Activated CD4-positive, CD25-positive, alpha-beta regulatory T cell treated with anti-CD3 and anti-CD28 coated beads, Interleukin-2, amount 50 U/mL, for 72 hours (primary cell): ENCODE results near the gene TRDN.
"Not testable (repeated sequence)": the region's sequence is repeated elsewhere in the genome, so short reads cannot be mapped to it uniquely, and the experiment has no call there.

Experiments used
- DNase-seq: peaks from one replicate; pipeline ENCODE4 v3.0.0; 2021

TRDN gene

DNA sequence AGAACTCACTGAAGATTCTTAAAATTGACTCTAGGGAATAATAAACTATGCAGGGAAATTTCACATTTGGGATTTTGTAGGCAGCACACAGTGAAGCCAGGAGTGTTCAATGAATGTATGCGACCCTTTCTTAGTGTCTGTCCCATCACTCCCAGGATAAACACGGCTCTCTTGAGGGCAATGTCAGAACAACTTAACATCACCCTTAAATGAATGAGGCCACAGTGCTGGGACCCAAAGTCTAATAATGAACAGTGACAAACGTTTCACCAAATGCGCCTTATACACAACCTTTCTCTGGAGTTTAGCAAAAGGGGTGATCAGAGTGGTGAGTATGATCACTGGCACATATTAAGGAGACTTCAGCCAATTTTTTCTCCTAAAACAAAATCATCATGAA, 403.4 kb downstream of the TRDN start:
- no peak for DNase-seq

DNA sequence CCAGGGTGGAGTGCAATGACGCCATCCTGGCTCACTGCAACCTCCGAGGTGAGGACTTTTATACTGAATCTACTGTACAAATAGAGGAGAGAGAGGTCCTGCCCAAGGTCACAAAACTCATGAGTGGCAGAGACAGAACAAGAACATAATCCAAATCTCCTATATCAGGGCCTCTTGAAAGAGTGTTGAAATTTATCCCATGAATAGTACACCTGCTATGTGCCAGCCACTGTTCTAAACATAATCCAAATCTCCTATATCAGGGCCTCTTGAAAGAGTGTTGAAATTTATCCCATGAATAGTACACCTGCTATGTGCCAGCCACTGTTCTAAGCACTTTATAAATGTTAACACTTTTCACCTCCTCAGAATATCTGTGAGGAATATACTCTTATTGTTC, 409.0 kb downstream of the TRDN start:
- not testable (repeated sequence) for DNase-seq

GRCh38 chr6:123226398-123226797, 410.4 kb downstream of the TRDN start:
- DNase-seq = no peak

GRCh38 chr6:123224077-123224476, 412.7 kb downstream of the TRDN start:
- no peak for DNase-seq

DNA sequence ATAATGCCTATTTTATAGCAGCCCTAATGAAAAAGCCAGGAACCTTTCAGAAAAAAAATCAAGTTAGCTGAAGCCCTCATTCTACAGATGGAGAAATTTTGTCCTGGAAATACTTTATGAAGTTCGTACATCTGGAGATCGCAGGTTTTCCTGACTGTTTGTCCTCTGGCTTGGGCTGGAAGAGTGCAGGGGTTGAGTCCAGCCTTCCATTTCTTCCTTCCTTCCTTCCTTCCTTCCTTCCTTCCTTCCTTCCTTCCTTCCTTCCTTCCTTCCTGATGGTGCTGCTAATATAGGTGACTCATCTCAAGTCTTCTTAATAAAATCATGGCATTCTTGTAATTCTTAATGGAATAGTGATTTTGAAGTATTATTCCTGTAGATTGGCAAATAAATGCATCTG, 413.3 kb downstream of the TRDN start:
- DNase-seq = no peak

DNA sequence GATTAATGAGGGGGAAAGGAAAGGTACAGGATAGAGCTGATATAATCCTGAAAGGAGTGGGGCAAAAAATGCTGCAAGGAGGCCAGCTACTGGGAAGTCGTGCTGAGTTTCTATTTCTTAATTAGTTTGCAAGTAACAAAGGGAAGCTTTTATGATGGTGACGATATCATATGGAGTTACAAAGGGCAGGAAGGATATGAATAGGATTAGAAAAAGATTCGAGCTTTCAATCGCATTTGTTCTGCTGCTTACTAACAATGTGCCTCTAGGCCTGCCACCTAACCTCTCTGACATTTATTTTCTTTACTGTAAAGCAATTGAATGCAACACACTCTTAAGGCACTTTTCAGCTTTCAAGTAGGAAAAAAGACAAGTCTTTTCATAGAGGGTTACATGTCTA, 421.5 kb downstream of the TRDN start:
- no peak for DNase-seq

- no peak for DNase-seq
Measured at GRCh38 chr6:123214433-123214832, 422.3 kb downstream of the TRDN start.

DNA sequence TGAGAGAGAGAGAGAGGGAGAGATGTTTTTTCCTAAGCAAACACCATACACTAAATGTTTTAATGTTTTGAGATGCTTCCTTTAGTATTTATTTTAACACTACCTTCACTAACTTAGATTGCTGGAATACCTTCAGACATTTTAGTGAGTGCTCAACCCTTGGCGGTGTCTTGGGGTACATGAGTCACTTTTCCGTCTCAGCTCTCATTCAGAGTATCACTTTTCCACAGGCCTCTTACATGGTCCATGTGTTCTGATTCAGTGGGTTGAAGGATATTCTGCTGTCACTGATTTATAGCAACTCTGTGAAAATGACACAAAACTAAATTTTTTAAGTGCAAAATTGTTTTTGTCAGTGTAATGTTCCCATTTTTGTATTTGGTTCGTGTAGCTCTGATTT, 422.8 kb downstream of the TRDN start:
- no peak for DNase-seq

- no peak for DNase-seq
Measured at GRCh38 chr6:123211777-123212545, 424.8 kb downstream of the TRDN start.

GRCh38 chr6:123210645-123211044, 426.1 kb downstream of the TRDN start:
- no peak for DNase-seq

DNA sequence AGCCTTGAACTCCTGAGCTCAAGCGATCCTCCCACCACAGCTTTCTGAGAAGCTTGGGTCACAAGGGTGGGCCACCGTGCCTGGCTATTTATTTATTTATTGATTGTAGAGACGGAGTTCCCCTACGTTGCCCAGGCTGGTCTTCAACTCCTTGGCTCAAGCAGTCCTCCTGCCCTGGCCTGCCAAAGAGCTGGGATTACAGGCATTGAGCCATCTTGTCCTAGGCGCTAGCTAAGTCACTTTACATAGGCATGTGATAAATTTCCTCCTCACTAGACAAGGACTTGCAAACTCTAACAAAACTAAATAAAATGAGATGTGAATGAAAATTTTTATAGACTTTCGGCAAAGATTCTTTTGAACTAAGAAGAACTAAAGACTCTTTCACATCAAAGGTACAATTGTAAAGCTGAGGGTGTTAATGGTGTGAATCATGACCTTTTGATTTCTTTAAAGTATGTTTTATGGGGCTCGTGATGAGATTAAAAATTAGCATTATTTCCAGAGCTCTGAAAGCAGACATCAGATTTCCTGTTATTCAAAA, 428.7 kb downstream of the TRDN start:
- no peak for DNase-seq

DNA sequence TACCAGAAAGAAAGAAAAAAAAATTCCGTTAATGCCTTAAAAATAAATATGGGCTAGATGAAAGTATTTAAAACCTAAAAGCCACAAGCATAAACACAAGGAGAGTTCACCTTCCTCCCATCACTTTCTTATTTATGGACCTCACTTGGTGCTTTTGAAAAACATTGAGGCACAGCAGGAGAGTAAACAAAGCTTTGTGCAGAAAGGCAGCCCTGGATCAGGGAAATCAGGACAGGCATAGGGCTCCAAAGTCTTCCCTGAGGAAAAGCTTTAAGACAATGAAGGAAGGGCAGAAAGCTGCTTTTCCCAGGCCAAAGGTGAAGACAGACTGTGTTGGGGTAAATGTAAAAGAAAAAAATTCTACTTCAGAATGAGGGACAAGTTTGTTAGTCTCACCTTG, 432.8 kb downstream of the TRDN start:
- DNase-seq = no peak

DNA sequence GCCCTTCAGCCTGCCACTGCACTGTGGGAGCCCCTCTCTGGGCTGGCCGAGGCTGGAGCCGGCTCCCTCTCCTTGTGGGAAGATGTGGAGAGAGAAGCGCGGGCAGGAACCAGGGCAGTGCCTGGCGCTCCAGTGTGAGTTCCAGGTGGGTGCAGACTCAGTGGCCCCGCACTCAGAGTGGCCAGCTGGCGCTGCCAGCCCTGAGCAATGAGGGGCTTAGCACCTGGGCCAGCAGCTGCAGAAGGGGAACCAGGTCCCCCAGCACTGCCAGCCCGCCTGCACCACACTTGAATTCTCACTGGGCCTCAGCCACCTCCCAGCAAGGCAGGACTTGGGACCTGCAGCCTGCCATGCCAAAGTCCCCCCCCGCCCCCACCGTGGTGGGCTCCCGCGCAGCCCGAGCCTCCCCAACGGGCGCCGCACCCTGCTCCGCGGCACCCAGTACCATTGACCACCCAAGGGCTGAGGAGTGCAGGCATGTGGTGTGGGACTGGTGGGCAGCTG, 434.8 kb downstream of the TRDN start:
- DNase-seq = no peak

GRCh38 chr6:123193298-123193697, 443.5 kb downstream of the TRDN start:
- no peak for DNase-seq

- DNase-seq = no peak
Measured at GRCh38 chr6:123189816-123190215, 446.9 kb downstream of the TRDN start.

DNA sequence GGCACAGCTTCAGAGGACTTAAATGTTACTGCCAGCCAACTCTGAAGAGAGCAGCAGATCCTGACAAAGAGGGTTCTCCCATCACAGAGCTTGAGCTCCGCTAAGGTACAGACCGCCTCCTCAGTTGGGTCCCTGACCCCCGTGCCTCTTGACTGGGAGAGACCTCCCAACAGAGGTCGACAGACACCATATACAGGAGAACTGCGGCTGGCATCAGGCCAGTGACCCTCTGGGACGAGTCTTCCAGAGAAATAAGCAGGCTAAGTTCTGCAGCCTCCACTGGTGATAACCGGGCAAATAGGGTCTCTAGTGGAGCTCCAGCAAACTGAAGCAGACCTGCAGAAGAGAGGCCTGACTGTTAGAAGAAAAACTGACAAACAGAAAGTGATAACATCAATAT, 453.8 kb downstream of the TRDN start:
- DNase-seq = no peak

- DNase-seq = no peak
Measured at GRCh38 chr6:123176706-123177105, 460.0 kb downstream of the TRDN start.

DNA sequence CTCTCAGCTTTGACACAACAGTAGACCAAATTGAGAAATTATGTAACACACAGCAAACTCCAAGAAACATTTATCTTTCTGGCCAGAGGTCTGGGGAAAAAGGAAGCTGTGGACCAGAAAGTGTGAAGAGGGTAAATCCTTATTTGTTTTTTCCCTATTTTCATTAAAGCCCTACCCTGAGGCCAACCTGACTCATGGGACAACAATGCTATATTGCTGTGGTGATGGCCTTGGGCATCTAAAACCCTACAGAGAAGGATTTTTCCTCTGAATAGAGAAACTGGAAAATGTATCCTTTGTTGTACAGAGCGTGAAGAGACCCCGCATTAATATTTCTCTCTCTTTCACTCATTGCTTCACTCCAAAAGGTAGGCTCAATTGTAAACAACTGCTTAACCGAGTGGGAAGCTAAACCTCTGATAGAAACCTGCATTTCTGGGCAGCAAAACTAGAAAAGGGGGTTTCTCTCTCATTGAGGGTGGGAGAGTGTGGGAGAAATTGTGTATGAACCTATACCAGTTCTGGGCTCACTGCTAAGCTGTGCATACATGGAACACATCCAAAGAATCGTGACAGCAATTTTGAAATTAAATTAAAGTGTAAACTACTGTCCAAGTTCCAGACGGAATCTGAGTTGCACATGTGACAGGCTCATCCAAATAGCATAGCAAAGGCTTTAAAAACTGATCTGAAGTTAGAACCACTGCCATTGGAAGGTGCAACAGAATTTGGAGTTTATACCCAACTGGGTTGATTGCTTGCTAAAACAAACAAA, 465.2 kb downstream of the TRDN start:
- no peak for DNase-seq

DNA sequence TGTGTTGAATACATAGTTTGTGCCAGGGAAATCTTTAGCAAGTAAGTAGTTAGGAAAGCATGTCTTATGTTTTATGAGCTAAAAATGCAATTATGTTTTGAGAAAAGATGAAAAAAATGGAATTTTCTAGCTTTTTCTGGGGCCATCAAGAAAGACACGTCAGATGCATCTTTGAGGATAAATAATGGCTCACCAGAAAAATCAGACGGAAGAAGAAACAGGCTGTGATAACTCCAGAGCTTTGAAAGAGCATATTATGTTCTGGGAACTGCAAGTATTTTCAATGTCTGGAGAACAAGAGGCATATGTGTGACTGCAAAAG, 467.0 kb downstream of the TRDN start:
- DNase-seq = no peak

DNA sequence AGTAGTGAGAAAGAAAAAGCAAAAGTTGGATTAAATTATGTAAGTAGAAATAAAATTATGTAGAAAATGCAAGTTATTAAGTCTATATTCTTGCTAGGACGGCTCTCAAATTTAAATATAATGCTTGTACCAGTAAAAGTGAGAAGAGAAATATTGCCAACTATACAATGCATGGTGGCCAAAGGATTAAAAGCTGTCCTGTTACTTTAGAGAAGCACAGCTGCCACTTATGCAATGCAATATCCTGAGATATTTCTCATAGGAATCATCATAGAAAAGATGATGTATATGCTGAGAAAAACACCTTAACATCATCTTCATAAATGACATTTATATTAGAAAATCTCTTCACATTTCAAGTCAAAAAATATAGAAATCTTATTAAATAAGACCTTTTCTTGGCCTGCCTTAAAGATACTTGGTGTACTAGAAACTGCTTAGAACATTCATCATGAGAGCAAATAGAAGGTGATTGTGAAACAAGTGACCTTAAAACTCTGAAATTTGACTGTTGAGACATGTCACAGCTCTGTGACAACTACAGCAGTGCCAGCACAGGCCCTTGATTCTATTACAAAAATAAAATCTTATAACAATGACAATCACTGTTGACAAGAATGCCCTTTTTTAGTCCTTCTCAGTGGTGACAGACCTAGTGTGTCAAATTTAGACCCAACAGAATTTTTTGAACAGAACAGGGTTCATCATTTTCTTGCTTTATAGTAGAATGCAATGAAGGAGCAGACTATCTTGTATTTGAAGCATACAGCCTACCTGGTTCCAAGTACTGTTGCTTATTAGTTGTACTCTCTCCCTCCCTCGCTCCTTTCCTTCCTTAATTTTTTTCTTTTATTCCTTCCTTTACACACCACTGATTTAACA, 467.6 kb downstream of the TRDN start:
- no peak for DNase-seq

DNA sequence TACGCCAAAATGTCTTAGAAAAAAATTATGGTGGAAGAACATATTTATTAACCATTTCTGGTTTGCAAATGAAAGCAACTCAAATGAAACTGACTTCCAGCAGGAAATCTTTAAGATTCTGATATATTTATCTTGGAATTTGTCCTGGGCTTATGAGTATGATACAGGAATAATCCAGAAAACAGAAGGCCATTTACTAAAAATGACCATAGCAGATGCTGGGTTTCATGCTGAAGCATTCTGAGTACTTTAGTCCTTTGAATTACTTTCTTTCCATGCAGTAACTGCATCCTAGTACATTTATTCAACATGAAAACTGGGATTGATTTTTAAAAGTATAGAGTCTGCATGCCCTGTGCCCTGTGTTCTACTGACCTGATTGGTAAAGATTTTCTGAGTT, 468.3 kb downstream of the TRDN start:
- DNase-seq = no peak
